ENCODE results near the gene IPCEF1. TPM values are rescaled to one million over a fixed set of nuclear protein-coding genes. Genes with fewer than 3 reads are reported as not detected.

The IPCEF1 gene
- total and polyA plus RNA-seq, 5 donors from 2014 or later, result 82.4 to 160 (median 85.9) TPM

DNA sequence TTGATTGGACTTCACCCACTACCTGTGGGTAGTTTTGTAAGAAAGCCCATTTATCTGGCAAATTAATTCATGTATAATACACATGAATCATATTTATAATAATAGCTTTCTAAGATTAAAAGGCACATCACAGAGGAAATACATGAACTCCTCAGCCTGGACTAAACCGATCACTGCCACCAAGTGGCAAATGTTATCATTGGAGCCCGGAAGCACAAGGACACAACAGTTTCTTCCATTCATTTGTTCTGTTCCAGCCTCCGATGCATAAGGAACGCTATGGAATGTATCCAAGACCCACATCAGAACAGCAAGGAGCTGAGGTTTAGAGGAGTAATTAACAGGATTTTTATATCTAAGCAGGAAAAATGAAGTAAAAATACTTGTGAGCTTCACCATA lies 13.9 kb upstream of the IPCEF1 start:
- Histone ChIP-seq H3K9me3 (ENCODE audit: control insufficient read depth in 2 of 2, low read length in 2 of 2) (no peaks in the 10 kb centered on the region), H3K4me3 (ENCODE audit: low read depth, low read length) (no peak overlapping the region), H3K36me3 (ENCODE audit: control insufficient read depth, insufficient read depth, low read length) (no peaks in the 10 kb centered on the region), H3K27ac (ENCODE audit: insufficient read depth, low read length, poor library complexity, severe bottlenecking) (no peak overlapping the region), H3K27me3 (ENCODE audit: control insufficient read depth, insufficient read depth, low read length) (no peaks in the 10 kb centered on the region), H3K4me1 (ENCODE audit: control insufficient read depth, insufficient read depth, low read length, poor library complexity, severe bottlenecking) (no peaks in the 10 kb centered on the region)
- Mint-ChIP-seq H3K27ac (peak overlapping the region in 2 of 3 donors; percentile 39 to 70), H3K36me3 (no peaks in the 10 kb centered on the region), H3K4me1 (peaks cover 0 to 3% (median 0%) of the 10 kb centered on the region in 4 donors), H3K27me3 (no peaks in the 10 kb centered on the region), H3K9me3 (peaks cover 0 to 2% (median 0%) of the 10 kb centered on the region in 7 donors), H3K4me3 (no peak overlapping the region)
- DNase-seq (peak in 2 of 3 donors; percentile 25 to 43), ATAC-seq (ENCODE audit: low read depth in 2 of 2) (no peak)

DNA sequence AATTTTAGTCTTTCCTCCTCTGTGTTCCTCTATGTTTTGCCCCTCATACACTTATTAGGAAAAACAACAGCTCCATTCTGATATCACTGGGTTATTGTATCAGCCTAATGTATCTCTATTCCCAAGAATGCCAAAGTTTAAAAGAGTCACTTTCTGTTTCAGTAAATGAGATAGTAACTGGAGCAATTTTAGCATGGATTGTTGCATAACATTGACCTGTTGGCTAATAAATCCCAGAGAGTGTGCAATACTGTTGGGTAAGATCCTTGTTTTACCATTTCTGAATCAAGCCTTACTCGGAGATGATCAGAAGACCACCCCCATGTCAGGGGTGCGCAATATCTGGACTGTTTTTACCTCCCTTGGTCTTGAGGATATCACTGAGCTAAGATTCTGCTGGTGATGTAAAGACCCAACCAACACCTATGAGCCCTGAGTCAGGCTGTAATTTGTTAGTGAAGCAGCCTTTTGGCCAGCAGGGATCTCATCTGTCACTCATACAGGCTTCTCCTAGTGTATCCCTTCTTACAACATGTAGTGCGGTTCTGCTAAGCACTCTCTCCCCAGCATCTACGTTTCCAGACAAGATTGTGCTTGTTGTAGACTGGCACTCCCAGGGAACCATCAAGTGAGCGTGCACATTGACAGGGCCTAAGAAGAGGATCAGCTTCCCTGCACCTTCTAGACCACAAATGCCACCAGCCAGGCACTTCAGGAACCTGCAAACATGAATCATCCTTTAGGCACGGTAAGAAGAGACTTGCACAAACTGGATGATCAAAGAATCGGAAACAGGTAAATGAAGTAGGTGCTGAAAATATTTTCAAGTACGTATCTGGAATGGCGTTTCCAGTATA lies 11.5 kb upstream of the IPCEF1 start:
- H3K9me3 ChIP-seq (ENCODE audit: control insufficient read depth in 2 of 2, low read length in 2 of 2), result no peaks in the 10 kb centered on the region
- H3K27me3 Mint-ChIP-seq, result peaks cover 3% of the 10 kb centered on the region
- H3K36me3 ChIP-seq (ENCODE audit: control insufficient read depth, insufficient read depth, low read length), result no peaks in the 10 kb centered on the region

DNA sequence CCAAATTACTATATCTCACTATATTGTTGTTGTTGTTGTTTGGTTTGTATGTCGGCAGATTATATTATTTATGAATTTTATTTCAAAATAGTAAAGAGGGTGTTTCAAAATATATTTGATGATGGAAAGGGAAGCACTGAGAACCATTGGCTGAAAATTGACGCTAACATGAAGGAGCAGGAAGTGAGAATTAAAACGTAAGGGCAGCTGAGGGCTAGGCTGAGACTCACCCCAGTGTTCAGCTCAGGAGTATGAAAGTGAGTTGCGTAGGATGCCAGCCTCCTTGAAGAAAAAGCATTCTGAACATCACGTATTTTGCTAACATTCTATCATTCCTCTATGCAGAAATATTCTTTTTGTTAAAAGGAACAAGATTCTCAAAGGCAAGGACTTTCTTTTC lies 10.7 kb upstream of the IPCEF1 start:
- H3K27ac ChIP-seq (ENCODE audit: insufficient read depth, low read length, poor library complexity, severe bottlenecking), result no peak overlapping the region
- Mint-ChIP-seq H3K9me3 (no peaks in the 10 kb centered on the region), H3K27ac (no peak overlapping the region), H3K27me3 (peaks cover 4% of the 10 kb centered on the region), H3K4me1 (peaks cover 0 to 3% (median 0%) of the 10 kb centered on the region in 4 donors), H3K4me3 (no peak overlapping the region), H3K36me3 (no peaks in the 10 kb centered on the region)
- H3K27me3 ChIP-seq (ENCODE audit: control insufficient read depth, insufficient read depth, low read length), result no peaks in the 10 kb centered on the region
- DNase-seq, result no peak
- no peak for ATAC-seq (ENCODE audit: low read depth in 2 of 2)
- no peak overlapping the region for H3K4me3 ChIP-seq (ENCODE audit: low read depth, low read length)
- no peaks in the 10 kb centered on the region for H3K4me1 ChIP-seq (ENCODE audit: control insufficient read depth, insufficient read depth, low read length, poor library complexity, severe bottlenecking)
- no peaks in the 10 kb centered on the region for H3K9me3 ChIP-seq (ENCODE audit: control insufficient read depth in 2 of 2, low read length in 2 of 2)
- no peaks in the 10 kb centered on the region for H3K36me3 ChIP-seq (ENCODE audit: control insufficient read depth, insufficient read depth, low read length)

More for the DNA sequence above, 11.5 kb upstream of the IPCEF1 start:
- Histone ChIP-seq H3K27me3 (ENCODE audit: control insufficient read depth, insufficient read depth, low read length) (no peaks in the 10 kb centered on the region), H3K27ac (ENCODE audit: insufficient read depth, low read length, poor library complexity, severe bottlenecking) (no peak overlapping the region), H3K4me1 (ENCODE audit: control insufficient read depth, insufficient read depth, low read length, poor library complexity, severe bottlenecking) (no peaks in the 10 kb centered on the region), H3K4me3 (ENCODE audit: low read depth, low read length) (no peak overlapping the region)
- H3K9me3 Mint-ChIP-seq, result no peaks in the 10 kb centered on the region
- H3K36me3 Mint-ChIP-seq, result no peaks in the 10 kb centered on the region
- DNase-seq, result no peak
- H3K4me3 Mint-ChIP-seq, result no peak overlapping the region
- no peak for ATAC-seq (ENCODE audit: low read depth in 2 of 2)
- H3K27ac Mint-ChIP-seq, result no peak overlapping the region
- peaks cover 0 to 3% (median 0%) of the 10 kb centered on the region in 4 donors for H3K4me1 Mint-ChIP-seq

DNA sequence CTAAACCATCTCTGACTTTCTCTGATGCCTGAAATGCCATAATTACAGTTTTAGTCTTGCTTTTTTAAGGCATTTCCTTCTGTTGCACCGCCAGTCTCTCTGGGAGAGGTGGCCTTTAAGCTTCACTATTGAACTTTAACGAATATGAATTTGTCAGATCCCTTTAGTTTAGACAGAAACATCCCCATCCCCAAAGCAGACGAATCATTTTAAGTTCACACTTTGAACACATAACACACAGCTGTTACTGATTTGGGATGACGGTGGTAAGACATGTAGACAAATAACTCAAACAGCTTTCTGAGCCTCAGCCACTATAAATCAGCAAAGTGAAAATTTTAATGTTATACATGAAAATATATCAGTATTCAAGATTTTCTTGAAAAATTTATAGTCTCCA lies 7.2 kb upstream of the IPCEF1 start:
- no peaks in the 10 kb centered on the region for H3K27me3 ChIP-seq (ENCODE audit: control insufficient read depth, insufficient read depth, low read length)
- Mint-ChIP-seq H3K9me3 (no peaks in the 10 kb centered on the region), H3K27me3 (peaks cover 4% of the 10 kb centered on the region), H3K4me3 (no peak overlapping the region), H3K36me3 (no peaks in the 10 kb centered on the region), H3K4me1 (peaks cover 0 to 14% (median 2%) of the 10 kb centered on the region in 4 donors), H3K27ac (no peak overlapping the region)
- H3K4me3 ChIP-seq (ENCODE audit: low read depth, low read length), result no peak overlapping the region
- H3K36me3 ChIP-seq (ENCODE audit: control insufficient read depth, insufficient read depth, low read length), result no peaks in the 10 kb centered on the region
- H3K9me3 ChIP-seq (ENCODE audit: control insufficient read depth in 2 of 2, low read length in 2 of 2), result no peaks in the 10 kb centered on the region
- H3K4me1 ChIP-seq (ENCODE audit: control insufficient read depth, insufficient read depth, low read length, poor library complexity, severe bottlenecking), result no peaks in the 10 kb centered on the region
- ATAC-seq (ENCODE audit: low read depth in 2 of 2) (no peak), DNase-seq (no peak)
- H3K27ac ChIP-seq (ENCODE audit: insufficient read depth, low read length, poor library complexity, severe bottlenecking), result no peak overlapping the region

DNA sequence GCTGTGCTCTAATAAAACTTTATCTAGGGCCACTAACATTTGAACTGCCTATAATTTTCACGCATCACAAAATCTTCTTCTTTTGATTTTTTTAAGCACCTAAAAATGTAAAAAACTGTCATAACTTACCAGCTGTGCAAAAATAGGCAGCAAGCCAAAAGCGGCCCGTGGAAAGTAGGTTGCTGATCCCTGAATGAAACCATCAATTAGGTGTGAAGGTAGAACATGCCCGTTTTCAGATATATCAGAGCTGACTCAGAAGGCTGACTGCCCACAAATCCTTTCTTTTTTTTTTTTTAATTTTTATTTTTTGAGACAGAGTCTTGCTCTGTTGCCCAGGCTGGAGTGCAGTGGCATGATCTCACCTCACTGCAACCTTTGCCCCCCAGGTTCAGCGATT lies 4.9 kb upstream of the IPCEF1 start:
- Mint-ChIP-seq H3K4me1 (peaks cover 0 to 15% (median 2%) of the 10 kb centered on the region in 4 donors), H3K27ac (no peak overlapping the region), H3K4me3 (no peak overlapping the region), H3K27me3 (peaks cover 4% of the 10 kb centered on the region), H3K9me3 (no peaks in the 10 kb centered on the region), H3K36me3 (no peaks in the 10 kb centered on the region)
- Histone ChIP-seq H3K9me3 (ENCODE audit: control insufficient read depth in 2 of 2, low read length in 2 of 2) (no peaks in the 10 kb centered on the region), H3K4me3 (ENCODE audit: low read depth, low read length) (no peak overlapping the region), H3K36me3 (ENCODE audit: control insufficient read depth, insufficient read depth, low read length) (no peaks in the 10 kb centered on the region), H3K4me1 (ENCODE audit: control insufficient read depth, insufficient read depth, low read length, poor library complexity, severe bottlenecking) (no peaks in the 10 kb centered on the region), H3K27ac (ENCODE audit: insufficient read depth, low read length, poor library complexity, severe bottlenecking) (no peak overlapping the region), H3K27me3 (ENCODE audit: control insufficient read depth, insufficient read depth, low read length) (peaks cover 2% of the 10 kb centered on the region)
- no peak for DNase-seq
- ATAC-seq (ENCODE audit: low read depth in 2 of 2), result no peak

DNA sequence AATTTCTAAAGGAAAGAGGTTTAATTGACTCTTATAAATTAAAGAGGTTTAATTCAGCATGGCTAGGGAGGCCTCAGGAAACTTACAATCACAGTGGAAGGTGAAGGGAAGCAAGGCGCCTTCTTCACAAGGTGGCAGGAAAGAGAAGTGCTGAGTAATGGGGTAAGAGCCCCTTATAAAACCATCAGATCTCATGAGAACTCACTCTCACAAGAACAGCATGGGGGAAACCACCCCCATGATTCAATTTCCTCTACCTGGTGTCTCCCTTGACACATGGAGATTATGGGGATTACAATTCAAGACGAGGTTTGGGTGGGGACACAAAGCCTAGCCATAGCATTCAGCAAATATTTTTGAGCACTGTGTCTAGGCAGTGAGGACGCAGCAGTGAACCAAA lies 3.9 kb upstream of the IPCEF1 start:
- ATAC-seq (ENCODE audit: low read depth in 2 of 2) (no peak), DNase-seq (no peak)
- Mint-ChIP-seq H3K27me3 (peaks cover 4% of the 10 kb centered on the region), H3K9me3 (no peaks in the 10 kb centered on the region), H3K36me3 (no peaks in the 10 kb centered on the region), H3K4me1 (peaks cover 0 to 19% (median 6%) of the 10 kb centered on the region in 4 donors), H3K4me3 (no peak overlapping the region), H3K27ac (no peak overlapping the region)
- Histone ChIP-seq H3K4me3 (ENCODE audit: low read depth, low read length) (no peak overlapping the region), H3K36me3 (ENCODE audit: control insufficient read depth, insufficient read depth, low read length) (no peaks in the 10 kb centered on the region), H3K27me3 (ENCODE audit: control insufficient read depth, insufficient read depth, low read length) (peaks cover 2% of the 10 kb centered on the region), H3K27ac (ENCODE audit: insufficient read depth, low read length, poor library complexity, severe bottlenecking) (no peak overlapping the region), H3K4me1 (ENCODE audit: control insufficient read depth, insufficient read depth, low read length, poor library complexity, severe bottlenecking) (no peaks in the 10 kb centered on the region), H3K9me3 (ENCODE audit: control insufficient read depth in 2 of 2, low read length in 2 of 2) (no peaks in the 10 kb centered on the region)

DNA sequence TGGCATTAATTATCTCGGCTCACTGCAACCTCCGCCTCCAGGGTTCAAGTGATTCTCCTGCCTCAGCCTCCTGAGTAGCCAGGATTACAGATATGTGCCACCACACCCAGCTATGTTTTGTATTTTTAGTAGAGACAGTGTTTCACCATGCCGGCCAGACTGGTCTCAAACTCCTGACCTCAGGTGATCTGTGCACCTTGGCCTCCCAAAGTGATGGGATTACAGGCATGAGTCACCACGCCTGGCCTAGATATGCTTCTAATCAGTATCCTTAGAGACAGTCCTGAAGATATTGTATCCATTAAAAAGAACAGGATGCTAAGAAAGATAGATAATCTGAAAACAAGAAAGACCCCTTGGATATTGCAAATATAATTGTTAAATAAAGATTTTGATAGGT lies 3.1 kb upstream of the IPCEF1 start:
- no peak overlapping the region for H3K27ac Mint-ChIP-seq
- H3K4me1 ChIP-seq (ENCODE audit: control insufficient read depth, insufficient read depth, low read length, poor library complexity, severe bottlenecking), result no peaks in the 10 kb centered on the region
- H3K27me3 ChIP-seq (ENCODE audit: control insufficient read depth, insufficient read depth, low read length), result peaks cover 2% of the 10 kb centered on the region
- H3K27ac ChIP-seq (ENCODE audit: insufficient read depth, low read length, poor library complexity, severe bottlenecking), result no peak overlapping the region
- no peak for DNase-seq
- H3K36me3 ChIP-seq (ENCODE audit: control insufficient read depth, insufficient read depth, low read length), result no peaks in the 10 kb centered on the region
- H3K36me3 Mint-ChIP-seq, result no peaks in the 10 kb centered on the region
- peaks cover 5 to 23% (median 9%) of the 10 kb centered on the region in 4 donors for H3K4me1 Mint-ChIP-seq
- H3K4me3 ChIP-seq (ENCODE audit: low read depth, low read length), result no peak overlapping the region
- ATAC-seq (ENCODE audit: low read depth in 2 of 2), result no peak
- no peak overlapping the region for H3K4me3 Mint-ChIP-seq
- H3K9me3 Mint-ChIP-seq, result peaks cover 0 to under 1% (median 0%) of the 10 kb centered on the region in 7 donors
- H3K9me3 ChIP-seq (ENCODE audit: control insufficient read depth in 2 of 2, low read length in 2 of 2), result no peaks in the 10 kb centered on the region
- H3K27me3 Mint-ChIP-seq, result peaks cover 4% of the 10 kb centered on the region

DNA sequence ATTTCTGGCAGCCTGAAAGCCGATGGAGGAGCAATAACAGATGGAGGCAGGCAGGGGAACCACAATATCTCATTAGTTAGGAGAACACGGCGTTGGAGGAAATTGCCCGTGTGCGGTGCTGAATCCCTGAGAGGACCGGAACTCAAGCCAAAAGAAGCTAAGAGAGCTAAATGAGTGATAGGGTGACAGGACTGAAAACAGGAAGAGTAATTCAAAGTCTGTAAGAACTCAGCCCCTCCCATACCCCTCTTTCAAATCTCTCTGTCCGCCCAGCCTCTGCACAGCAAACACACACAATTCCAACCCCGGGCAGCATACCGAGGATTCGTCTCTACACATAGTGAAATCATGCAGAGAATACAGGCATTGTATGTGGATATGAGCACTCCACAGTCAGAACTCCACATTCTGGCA lies 2.6 kb upstream of the IPCEF1 start:
- peaks cover 7 to 28% (median 12%) of the 10 kb centered on the region in 4 donors for H3K4me1 Mint-ChIP-seq
- peaks cover 0 to 2% (median 0%) of the 10 kb centered on the region in 7 donors for H3K9me3 Mint-ChIP-seq
- Histone ChIP-seq H3K36me3 (ENCODE audit: control insufficient read depth, insufficient read depth, low read length) (no peaks in the 10 kb centered on the region), H3K27me3 (ENCODE audit: control insufficient read depth, insufficient read depth, low read length) (peaks cover 2% of the 10 kb centered on the region), H3K4me3 (ENCODE audit: low read depth, low read length) (no peak overlapping the region), H3K4me1 (ENCODE audit: control insufficient read depth, insufficient read depth, low read length, poor library complexity, severe bottlenecking) (no peaks in the 10 kb centered on the region), H3K27ac (ENCODE audit: insufficient read depth, low read length, poor library complexity, severe bottlenecking) (no peak overlapping the region), H3K9me3 (ENCODE audit: control insufficient read depth in 2 of 2, low read length in 2 of 2) (no peaks in the 10 kb centered on the region)
- H3K36me3 Mint-ChIP-seq, result no peaks in the 10 kb centered on the region
- peaks cover 4% of the 10 kb centered on the region for H3K27me3 Mint-ChIP-seq
- DNase-seq, result peak in 1 of 3 donors; percentile 61
- ATAC-seq (ENCODE audit: low read depth in 2 of 2), result peak in 1 of 2 donors; percentile 42
- peak overlapping the region in 1 of 3 donors; percentile 51 for H3K27ac Mint-ChIP-seq
- H3K4me3 Mint-ChIP-seq, result peak overlapping the region in 2 of 4 donors; percentile 15 to 65

Measured in CD4-positive, CD25-positive, alpha-beta regulatory T cell (primary cell).